HTERT RPE-1 (cell line): ENCODE data around the gene CHADL.

Source experiments
- in situ Hi-C: fragments of 300-500 bp; cut with MboI; formaldehyde crosslinking; loops from 4 replicates; pipeline ENCODE4 v1.14.3; 2020; ENCODE audit warnings: low sequenced_read_pairs

Gene CHADL

GRCh38 chr22:41230401-41230785 is 10.3 kb downstream of the CHADL start:
- in situ Hi-C loops = no loop called here

GRCh38 chr22:41229730-41230400 is 10.9 kb downstream of the CHADL start:
- in situ Hi-C loops = no loop called here

GRCh38 chr22:41229215-41229614 is 11.5 kb downstream of the CHADL start:
- in situ Hi-C loops = no loop called here

GRCh38 chr22:41226723-41227655 is 13.7 kb downstream of the CHADL start:
- in situ Hi-C loops = no loop called here

- in situ Hi-C loops = no loop called here
These were observed 17.2 kb downstream of the CHADL start for GRCh38 chr22:41223535-41223934.

GRCh38 chr22:41222846-41223507 is 17.8 kb downstream of the CHADL start:
- in situ Hi-C loops = no loop called here

- in situ Hi-C loops = no loop called here
These were observed 23.1 kb downstream of the CHADL start for GRCh38 chr22:41217553-41218157.

GRCh38 chr22:41216984-41217383 is 23.7 kb downstream of the CHADL start:
- in situ Hi-C loops = no loop called here

GRCh38 chr22:41215926-41216325 is 24.8 kb downstream of the CHADL start:
- in situ Hi-C loops = no loop called here

GRCh38 chr22:41215409-41215808 is 25.3 kb downstream of the CHADL start:
- in situ Hi-C loops = no loop called here

GRCh38 chr22:41206719-41207118 is 34.0 kb downstream of the CHADL start:
- in situ Hi-C loops = no loop called here

GRCh38 chr22:41204992-41205900 is 35.5 kb downstream of the CHADL start, which contains the start of gene L3MBTL2:
Gene L3MBTL2 (plus strand): TSS chr22:41205312. CDS start chr22:41205363, 51 bp downstream.
- in situ Hi-C loops = no loop called here

- in situ Hi-C loops = no loop called here
These were observed 36.7 kb downstream of the CHADL start for GRCh38 chr22:41204066-41204465.

GRCh38 chr22:41203118-41203517 is 37.6 kb downstream of the CHADL start:
- in situ Hi-C loops = no loop called here

GRCh38 chr22:41201141-41201540 is 39.6 kb downstream of the CHADL start:
- in situ Hi-C loops = no loop called here

- in situ Hi-C loops = no loop called here
These were observed 42.6 kb downstream of the CHADL start for GRCh38 chr22:41198027-41198580.

GRCh38 chr22:41197038-41197972 is 43.4 kb downstream of the CHADL start:
- in situ Hi-C loops = no loop called here

GRCh38 chr22:41193829-41194228 is 46.9 kb downstream of the CHADL start:
- in situ Hi-C loops = no loop called here

- in situ Hi-C loops = no loop called here
These were observed 49.3 kb downstream of the CHADL start for GRCh38 chr22:41191467-41191866.
